Measurements from ENCODE around the gene GALNT2. TPM values are rescaled to one million over a fixed set of nuclear protein-coding genes. Genes with fewer than 3 reads are reported as not detected.

Gene GALNT2
- polyA plus RNA-seq, 1 of the 3 experiments (the other 2 are of a cell fraction): 118 TPM

DNA sequence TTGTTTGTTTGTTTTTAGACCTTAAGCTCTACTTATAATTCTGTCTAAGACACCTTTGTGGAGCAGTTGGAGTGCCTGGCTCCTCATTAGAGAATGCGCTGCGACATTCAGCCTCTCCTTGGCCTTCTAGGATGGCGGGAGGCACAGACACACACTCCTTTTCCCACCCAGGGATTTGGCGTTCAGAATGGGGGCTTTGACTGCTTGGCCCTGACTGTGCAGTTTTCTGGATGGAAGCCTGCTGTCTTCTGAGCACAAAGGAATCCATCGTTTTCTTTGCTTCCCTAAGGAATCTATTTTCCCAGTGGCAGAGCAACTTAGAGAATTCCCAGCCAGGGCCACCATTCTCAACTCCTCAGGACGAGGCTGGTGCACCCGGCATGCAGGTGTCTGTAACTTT is 83.6 kb downstream of the GALNT2 start:
- no peak overlapping the region for H3K4me3 ChIP-seq (ENCODE audit: low read depth in 2 of 2, low read length in 1 of 2)
- peaks cover 95% of the 10 kb centered on the region for H3K79me2 ChIP-seq (ENCODE audit: insufficient read depth)
- H3K4me1 ChIP-seq (ENCODE audit: control insufficient read depth in 1 of 2, insufficient read depth in 2 of 2, low read depth in 1 of 2, low read length in 1 of 2): peaks cover 4 to 28% of the 10 kb centered on the region in 2 experiments; a peak in 2 of 4 replicates
- H3K9ac ChIP-seq: no peak overlapping the region
- peaks cover 0 to 3% of the 10 kb centered on the region in 2 experiments for H3K36me3 ChIP-seq (replicated peaks in 1 of 2; ENCODE audit: control insufficient read depth in 1 of 2, insufficient read depth in 2 of 2, low read length in 1 of 2)
- H3K4me2 ChIP-seq: no peak overlapping the region
- CTCF ChIA-PET: interaction anchor here (1.1 kb wide), 1 partner anchor 17 kb away, joined by 3 read pairs; no protein-coding TSS in a partner anchor
- no peaks in the 10 kb centered on the region for H3F3A ChIP-seq (replicated peaks; ENCODE audit: insufficient read depth)
- H3K9me2 ChIP-seq: no peaks in the 10 kb centered on the region
- no peaks in the 10 kb centered on the region for H3K9me3 ChIP-seq
- 94% methylated on average over 7 of the region's 7 CpGs for WGBS (ENCODE audit: low lambda C conversion rate)
- TF ChIP-seq GATA2 (CRISPR knock-in tag; IDR thresholded peaks at IDR 0.05): no peak
- TF ChIP-seq, protein P1, sequence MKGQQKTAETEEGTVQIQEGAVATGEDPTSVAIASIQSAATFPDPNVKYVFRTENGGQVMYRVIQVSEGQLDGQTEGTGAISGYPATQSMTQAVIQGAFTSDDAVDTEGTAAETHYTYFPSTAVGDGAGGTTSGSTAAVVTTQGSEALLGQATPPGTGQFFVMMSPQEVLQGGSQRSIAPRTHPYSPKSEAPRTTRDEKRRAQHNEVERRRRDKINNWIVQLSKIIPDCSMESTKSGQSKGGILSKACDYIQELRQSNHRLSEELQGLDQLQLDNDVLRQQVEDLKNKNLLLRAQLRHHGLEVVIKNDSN (IDR thresholded peaks at IDR 0.05; ENCODE audit: borderline replicate concordance, low read depth): no peak
- TF ChIP-seq MXI1 (IDR thresholded peaks at IDR 0.05; ENCODE audit: low read depth, low read length): no peak
- no peak for TF ChIP-seq TEAD4 (IDR thresholded peaks at IDR 0.05; ENCODE audit: borderline replicate concordance, insufficient read depth)
- no peak for TF ChIP-seq ELF1 (IDR thresholded peaks at IDR 0.05)
- no peak for TF ChIP-seq SIN3A (IDR thresholded peaks at IDR 0.05; ENCODE audit: borderline replicate concordance, low read depth, low read length)
- TF ChIP-seq CTCF (IDR thresholded peaks at IDR 0.05): no peak
- H4K20me1 ChIP-seq (ENCODE audit: insufficient read depth): peaks cover 58% of the 10 kb centered on the region
- DNase-seq: no peak
- H3K27ac ChIP-seq (ENCODE audit: low read depth in 2 of 2, low read length in 1 of 2): no peak overlapping the region
- POLR2A ChIA-PET: no interaction called here
- H2AFZ ChIP-seq (ENCODE audit: low read depth): no peak overlapping the region
- no peaks in the 10 kb centered on the region for H3K27me3 ChIP-seq (ENCODE audit: insufficient read depth)

GRCh38 chr1:230151924-230152468 is 85.0 kb downstream of the GALNT2 start:
- POLR2A ChIA-PET: no interaction called here
- Histone ChIP-seq H3K4me3 (ENCODE audit: low read depth in 2 of 2, low read length in 1 of 2) (no peak overlapping the region), H3K27ac (ENCODE audit: low read depth in 2 of 2, low read length in 1 of 2) (no peak overlapping the region), H3K79me2 (ENCODE audit: insufficient read depth) (peaks cover 90% of the 10 kb centered on the region), H3K36me3 (replicated peaks in 1 of 2; ENCODE audit: control insufficient read depth in 1 of 2, insufficient read depth in 2 of 2, low read length in 1 of 2) (no peaks in the 10 kb centered on the region), H4K20me1 (ENCODE audit: insufficient read depth) (peaks cover 44% of the 10 kb centered on the region), H3F3A (replicated peaks; ENCODE audit: insufficient read depth) (no peaks in the 10 kb centered on the region), H3K9me2 (no peaks in the 10 kb centered on the region), H3K9ac (no peak overlapping the region), H3K9me3 (no peaks in the 10 kb centered on the region), H3K4me2 (no peak overlapping the region), H3K4me1 (ENCODE audit: control insufficient read depth in 1 of 2, insufficient read depth in 2 of 2, low read depth in 1 of 2, low read length in 1 of 2) (peaks cover 4 to 25% of the 10 kb centered on the region in 2 experiments; a peak in 2 of 4 replicates), H3K27me3 (ENCODE audit: insufficient read depth) (no peaks in the 10 kb centered on the region), H2AFZ (ENCODE audit: low read depth) (no peak overlapping the region)
- no peak for DNase-seq
- WGBS (ENCODE audit: low lambda C conversion rate): 95% methylated on average over 5 of the region's 7 CpGs
- TF ChIP-seq CHD2 (IDR thresholded peaks at IDR 0.05; ENCODE audit: low read length, partially characterized antibody): no peak
- TF ChIP-seq TCF12 (IDR thresholded peaks at IDR 0.05): no peak
- no peak for TF ChIP-seq RFX5 (IDR thresholded peaks at IDR 0.05; ENCODE audit: low read length)
- TF ChIP-seq IRF3 (IDR thresholded peaks at IDR 0.05; ENCODE audit: low read depth, low read length): no peak
- TF ChIP-seq, protein P1 (IDR thresholded peaks at IDR 0.05; ENCODE audit: borderline replicate concordance, low read depth): no peak
- TF ChIP-seq FOSL2 (IDR thresholded peaks at IDR 0.05; ENCODE audit: borderline replicate concordance, low read depth): no peak
- TF ChIP-seq TEAD4 (IDR thresholded peaks at IDR 0.05; ENCODE audit: borderline replicate concordance, insufficient read depth): no peak
- TF ChIP-seq EZH2phosphoT487 (IDR thresholded peaks at IDR 0.05; ENCODE audit: borderline replicate concordance, low read depth): no peak
- TF ChIP-seq JUND (IDR thresholded peaks at IDR 0.05): no peak
- TF ChIP-seq NRF1 (IDR thresholded peaks at IDR 0.05; ENCODE audit: low read depth, low read length): no peak
- no peak for TF ChIP-seq ELF1 (IDR thresholded peaks at IDR 0.05)
- CTCF ChIA-PET: no interaction called here
